Hypothalamus (tissue), 51 donors: Measurements from ENCODE around the gene PICALM.
"Not testable (repeated sequence)": the region's sequence is repeated elsewhere in the genome, so short reads cannot be mapped to it uniquely, and the experiment has no call there.

Experiments
- DNase-seq, 51 donors: peaks; one replicate each; lab custom pipeline; 2025; lab: John Stamatoyannopoulos, UW

Gene PICALM, protein sequence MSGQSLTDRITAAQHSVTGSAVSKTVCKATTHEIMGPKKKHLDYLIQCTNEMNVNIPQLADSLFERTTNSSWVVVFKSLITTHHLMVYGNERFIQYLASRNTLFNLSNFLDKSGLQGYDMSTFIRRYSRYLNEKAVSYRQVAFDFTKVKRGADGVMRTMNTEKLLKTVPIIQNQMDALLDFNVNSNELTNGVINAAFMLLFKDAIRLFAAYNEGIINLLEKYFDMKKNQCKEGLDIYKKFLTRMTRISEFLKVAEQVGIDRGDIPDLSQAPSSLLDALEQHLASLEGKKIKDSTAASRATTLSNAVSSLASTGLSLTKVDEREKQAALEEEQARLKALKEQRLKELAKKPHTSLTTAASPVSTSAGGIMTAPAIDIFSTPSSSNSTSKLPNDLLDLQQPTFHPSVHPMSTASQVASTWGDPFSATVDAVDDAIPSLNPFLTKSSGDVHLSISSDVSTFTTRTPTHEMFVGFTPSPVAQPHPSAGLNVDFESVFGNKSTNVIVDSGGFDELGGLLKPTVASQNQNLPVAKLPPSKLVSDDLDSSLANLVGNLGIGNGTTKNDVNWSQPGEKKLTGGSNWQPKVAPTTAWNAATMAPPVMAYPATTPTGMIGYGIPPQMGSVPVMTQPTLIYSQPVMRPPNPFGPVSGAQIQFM

DNA sequence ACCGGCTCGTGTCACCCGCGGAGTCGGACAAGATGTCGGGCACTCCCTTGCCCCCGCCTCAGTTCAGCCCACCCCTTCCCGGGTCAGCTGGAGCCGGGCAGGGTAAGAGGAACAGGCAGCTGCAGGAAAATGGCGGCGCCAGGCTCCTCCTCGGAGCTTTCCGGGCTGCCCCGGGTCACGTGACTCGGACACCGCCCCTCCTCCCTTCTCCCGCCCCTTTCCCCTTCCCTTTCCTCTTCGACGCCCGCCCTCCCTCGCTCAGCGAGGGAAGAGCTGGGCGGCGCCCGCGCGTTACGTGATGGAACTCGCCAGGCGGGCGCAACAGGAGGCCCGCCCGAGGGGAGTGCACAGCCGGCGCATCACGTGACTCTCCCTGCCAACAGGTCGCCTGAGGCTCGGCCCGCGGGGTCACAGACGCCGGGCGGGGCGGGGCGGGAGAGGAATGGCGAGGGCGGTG, at the start of gene PICALM:
Gene PICALM (minus strand): TSS at position 134 of the 457 bp plus-strand sequence. CDS start 304 bp downstream, outside the sequence.
- DNase-seq, result peak; percentile 88 to 100 (median 97)

DNA sequence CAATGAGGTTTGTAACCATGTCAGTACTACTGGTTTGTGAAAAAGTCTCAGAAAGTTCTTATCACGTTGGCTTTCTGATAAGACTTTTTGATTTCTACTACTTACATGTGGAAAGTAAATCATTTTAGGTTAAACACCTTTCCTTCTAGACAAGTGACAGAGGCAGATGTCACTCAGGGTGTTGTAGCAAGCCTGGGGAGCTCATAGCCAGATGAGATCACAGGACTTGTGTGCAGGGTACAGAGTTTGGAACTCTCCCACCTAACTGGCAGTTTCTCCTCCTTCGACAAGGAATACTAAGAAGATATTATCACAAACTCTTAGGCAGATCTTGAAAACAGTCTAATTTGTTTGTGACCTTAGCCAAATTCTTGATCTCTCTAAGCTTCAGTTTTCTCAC, 49.4 kb upstream of the PICALM start:
- DNase-seq, result no peak

DNA sequence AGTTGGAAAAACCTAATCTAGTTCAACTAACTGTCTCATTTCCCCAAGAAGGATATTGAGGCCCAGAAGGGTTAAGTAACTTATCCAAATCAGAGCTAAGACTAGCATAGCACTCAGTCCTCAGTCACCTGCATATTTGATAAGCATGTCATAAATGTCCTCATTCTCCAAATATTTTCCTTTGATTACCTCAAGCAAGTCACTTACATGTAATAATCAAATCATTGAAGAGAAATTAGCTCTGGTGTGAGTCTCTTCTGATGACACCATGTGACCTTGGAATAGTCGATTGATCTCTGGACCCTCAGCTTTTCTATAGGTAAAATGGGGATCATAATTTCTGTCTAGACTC, 48.8 kb upstream of the PICALM start:
- DNase-seq, result no peak

DNA sequence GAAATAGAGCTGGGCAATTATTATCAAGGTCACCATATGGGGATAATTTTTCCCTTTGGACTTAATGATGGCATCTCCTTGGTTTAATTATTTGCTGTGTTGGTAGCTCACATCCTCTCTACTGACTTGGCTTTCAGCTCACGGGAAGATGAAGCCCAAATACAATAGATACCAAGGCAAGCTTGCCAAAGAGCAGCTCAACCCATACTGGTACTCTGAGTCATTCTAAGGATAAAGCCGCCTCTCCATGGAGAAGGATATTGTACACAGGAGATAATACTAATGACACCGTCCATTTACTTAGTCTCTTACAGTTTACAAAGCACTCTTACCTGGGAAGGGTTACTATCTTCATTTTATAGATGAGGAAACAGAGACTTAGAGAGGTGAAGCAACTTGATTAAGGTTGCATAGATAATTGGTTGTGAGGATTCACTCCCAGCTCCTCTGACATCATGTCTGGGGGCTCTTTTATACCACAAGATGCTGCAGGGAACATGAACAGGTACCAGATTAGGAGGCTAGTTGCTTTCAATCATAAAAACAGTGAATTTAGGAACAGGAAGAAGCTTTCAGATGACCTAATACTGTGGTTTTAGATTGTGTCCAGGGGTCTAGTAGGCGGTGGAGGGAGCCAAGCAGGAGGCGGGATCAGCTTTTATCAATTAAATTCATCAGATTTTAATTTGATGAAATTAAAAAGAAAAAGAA, 48.3 kb upstream of the PICALM start:
- no peak for DNase-seq

DNA sequence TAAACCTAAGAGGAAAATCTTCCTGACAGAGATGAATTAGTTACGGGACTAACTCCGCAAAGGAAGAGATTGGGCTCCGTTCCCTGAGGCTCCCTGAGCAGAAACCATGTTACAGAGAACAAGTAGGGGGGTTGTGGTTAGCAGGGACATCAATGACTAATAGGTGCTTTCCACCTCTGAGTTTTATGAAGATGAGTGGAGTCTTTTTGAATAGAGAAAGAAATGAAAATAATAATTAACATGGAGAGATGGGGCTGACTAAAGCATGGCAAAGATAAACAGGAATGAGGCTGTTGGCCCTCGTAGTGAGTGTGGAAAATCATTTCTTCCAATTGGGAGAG, 47.5 kb upstream of the PICALM start:
- no peak for DNase-seq

DNA sequence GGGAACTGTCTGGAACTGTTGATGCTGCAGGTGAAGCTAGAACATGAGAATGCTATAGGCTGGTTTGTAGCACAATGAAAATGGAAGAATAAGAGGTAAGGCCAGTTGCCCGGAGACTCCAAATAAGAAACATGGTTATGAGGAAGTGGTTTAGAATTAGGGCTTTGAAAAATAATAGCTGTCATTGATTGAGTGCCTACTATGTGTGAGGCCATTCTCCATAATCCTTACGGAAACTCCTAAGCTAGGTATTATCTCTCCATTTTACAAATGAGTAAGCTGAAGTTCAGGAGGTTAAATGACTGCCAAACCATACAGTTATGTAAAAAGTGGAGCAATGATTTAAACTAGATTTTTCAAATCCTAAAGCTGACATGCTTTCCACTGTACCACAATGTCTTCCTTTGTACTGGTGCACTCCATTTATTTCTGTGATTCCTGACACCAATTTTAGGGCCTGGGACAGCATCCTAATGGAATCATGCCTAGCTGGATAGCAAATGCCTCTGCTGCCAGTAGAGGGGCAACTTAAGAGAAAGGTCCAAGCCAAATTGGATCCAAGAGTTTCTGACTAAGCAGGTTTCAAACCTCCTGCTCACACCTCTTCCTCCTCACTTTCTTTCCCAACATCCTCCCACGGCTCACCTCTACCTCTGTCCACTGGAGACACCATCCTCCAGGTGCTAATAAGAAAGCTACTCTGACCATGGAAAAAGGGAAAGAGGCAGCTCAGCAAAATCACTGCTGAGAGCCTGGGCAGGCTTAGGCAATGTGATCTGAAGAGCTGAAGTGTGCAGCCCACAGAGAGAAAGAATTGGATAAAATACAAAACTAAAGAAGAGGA, 46.9 kb upstream of the PICALM start:
- DNase-seq, result no peak

DNA sequence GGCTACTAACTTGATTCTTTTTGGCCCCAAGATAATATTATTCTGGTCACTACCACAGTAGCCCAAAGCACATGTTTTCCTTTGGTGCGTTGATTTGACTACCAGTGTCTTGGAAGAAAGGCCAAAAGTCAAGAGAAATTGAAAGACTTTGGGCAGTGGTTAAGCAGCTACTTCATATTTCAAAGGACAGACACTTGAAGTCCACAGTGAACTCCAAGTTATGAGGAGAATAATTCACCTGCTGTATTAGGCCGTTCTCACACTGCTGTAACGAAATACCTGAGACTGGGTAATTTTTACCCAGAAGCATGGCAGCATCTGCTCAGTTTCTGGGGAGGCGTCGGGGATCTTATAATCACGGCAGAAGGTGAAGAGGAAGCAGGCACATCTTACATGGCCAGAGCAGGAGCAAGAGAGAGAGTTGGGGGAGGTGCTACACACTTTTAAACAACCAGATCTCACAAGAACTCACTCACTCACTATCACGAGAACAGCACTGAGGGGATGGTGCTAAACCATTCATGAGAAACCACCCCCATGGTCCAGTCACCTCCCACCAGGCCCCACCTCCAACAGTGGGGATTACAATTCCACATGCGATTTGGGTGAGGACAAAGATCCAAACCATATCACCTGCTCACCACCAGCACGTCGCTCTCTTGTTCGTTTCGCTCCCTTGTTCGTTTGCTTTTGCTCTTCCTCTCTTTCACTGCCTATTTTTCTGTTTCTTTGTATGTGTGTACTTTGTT, 40.2 kb upstream of the PICALM start:
- no peak for DNase-seq

DNA sequence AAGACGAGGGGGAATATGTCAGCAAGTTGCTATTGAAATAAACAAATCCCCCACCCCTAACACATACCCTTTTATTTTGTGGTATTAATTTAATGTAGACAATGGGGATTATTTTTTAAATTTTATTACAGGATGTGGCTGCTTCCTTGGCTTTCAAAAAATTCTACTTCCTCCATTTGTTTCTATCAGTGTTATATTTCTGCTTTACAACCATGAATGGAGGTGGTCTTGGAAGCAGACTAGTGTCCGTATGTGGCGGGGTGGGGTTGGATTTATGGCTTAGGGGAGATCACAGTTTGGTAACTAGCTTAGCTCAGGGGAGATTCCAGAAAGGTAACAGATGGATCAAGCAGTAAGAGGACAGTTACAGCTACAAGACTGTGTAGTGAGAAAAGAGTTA, 39.3 kb upstream of the PICALM start:
- no peak for DNase-seq

DNA sequence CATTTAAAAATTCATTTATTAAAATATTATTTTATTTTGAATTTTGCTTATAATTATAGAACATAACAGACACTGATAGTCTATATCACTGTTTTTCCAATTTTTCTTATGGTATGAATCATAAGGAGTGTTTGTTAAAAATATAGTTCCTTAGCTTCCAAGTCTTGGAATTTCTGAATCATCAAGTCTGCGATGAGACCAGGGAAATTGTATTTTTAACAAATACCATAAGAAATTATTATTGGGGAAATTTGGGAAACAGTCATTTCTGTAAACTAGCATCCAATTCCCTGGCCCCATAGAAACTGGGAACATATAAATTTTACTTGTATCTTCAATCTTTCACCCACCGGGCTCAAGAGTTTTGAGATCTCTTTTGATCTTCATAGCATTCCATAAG, 38.0 kb upstream of the PICALM start:
- DNase-seq, result no peak

DNA sequence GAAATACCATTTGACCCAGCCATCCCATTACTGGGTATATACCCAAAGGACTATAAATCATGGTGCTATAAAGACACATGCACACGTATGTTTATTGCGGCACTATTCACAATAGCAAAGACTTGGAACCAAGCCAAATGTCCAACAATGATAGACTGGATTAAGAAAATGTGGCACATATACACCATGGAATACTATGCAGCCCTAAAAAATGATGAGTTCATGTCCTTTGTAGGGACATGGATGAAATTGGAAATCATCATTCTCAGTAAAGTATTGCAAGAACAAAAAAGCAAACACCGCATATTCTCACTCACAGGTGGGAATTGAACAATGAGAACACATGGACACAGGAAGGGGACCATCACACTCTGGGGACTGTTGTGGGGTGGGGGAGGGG, 37.1 kb upstream of the PICALM start:
- DNase-seq, result not testable (repeated sequence)

DNA sequence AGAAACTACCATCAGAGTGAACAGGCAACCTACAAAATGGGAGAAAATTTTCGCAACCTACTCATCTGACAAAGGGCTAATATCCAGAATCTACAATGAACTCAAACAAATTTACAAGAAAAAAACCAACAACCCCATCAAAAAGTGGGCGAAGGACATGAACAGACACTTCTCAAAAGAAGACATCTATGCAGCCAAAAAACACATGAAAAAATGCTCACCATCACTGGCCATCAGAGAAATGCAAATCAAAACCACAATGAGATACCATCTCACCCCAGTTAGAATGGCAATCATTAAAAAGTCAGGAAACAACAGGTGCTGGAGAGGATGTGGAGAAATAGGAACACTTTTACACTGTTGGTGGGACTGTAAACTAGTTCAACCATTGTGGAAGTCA, 36.7 kb upstream of the PICALM start:
- not testable (repeated sequence) for DNase-seq

DNA sequence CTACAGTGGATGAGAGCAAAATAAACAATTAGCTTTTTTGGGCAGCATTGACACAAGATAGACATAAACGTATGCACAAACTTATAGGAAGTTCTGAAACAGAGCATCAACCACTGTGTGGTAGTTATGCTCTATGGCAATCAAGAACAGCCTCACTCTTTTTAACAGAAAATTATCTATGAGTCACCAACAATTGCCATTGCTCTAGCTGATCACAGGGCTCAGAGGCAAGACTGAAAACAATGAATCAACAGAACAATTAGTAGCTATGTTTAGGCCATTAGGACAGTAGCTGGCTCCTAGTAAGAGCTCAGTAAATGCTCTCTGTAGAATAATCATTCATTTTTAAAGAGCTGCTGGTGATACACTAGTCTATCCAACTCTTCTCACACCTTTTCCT, 34.9 kb upstream of the PICALM start:
- DNase-seq, result peak in 2 of 51 donors; percentile 32 to 42

DNA sequence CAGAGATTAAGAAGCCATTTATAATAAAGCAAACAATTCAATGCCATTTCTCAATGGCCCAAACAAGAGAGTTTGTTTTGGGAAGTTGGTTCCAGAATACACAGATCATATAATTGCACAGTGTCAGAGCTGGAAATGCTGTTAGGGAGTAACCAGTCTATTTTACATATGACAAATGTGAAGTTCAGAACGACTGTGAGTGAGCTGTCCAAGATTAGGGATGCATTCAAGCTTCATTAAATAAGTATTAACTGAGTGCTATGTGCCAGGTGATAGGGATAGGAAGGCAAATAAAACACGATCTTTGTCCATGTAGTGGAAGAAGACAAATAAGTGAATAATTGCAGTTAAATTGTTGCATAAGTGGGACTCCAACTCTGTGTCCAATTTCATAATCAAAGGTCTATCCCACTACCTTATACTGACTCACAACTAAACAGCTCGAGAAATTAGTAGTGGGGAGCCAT, 33.1 kb upstream of the PICALM start:
- DNase-seq, result no peak

DNA sequence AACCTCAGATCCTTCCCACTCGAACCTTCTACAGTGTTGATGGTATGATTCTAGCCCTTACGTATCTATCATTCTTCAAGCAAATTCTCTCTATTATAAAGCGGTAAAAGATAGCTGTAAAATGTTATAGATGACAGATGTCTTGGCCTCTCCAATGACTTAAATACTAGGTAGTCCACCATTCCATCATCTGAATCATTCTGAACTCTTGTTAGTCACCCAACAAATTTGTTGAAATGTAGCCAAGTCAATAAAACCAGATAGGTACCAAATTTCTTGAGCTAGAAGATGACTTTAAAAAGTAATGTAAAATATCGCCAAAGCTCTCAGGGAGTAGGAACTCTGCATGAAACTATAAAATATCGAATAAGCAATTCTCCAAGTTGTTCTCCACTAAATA, 32.6 kb upstream of the PICALM start:
- DNase-seq, result no peak

DNA sequence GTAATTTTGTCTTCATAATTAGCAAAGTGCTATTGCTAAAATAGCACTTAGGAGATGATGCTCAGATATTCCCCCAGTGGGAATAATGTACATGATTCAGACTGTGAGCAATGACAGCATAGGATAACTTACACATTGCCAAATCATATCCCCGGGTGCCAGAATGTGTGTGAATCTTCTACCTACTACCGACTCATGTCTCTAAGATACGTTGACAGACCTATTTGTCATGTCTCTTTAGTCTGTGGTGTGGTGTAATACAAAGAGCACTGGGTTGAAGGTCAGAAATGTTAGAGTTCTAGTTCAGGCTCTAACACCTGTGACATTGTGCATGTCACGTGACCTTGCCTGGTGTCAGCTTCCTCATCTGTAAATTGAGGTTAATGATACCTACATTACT, 31.0 kb upstream of the PICALM start:
- no peak for DNase-seq

DNA sequence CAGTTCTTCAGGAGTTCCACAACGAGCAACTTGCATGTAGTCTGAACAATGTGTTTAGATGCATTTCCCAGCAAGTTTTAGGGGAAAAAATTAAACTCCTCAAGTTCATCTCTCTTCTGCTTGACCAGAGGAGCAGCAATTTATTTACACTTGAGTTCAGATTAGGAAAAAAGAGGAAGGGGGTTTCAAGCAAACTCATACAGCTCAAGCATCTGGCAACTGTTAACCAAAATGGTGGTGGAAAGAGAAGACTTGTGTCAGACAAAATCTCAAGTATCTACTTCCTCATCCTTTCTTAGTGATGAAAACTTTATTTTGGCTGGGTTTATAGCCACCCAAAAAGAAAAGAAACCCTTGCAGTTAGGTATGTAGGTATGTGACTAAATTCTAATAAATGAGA, 29.1 kb upstream of the PICALM start:
- DNase-seq, result no peak

DNA sequence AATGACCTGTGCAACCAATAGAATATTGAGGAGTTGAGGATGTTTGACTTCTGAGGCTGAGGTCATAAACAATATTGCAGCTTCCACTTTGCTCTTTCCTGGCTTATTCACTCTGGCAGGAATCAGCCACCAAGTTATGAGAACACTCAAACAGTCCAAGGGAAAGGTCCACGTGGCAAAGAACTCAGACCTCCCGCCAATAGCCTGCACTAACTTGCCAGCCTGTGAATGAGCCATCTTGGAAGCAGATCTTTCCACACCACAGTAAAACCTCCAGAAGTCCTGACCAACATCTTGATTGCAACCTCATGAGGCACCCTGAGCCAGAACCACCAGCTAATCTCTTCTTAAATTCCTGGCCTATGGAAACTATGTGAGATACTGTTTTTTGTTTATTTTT, 22.7 kb upstream of the PICALM start:
- peak in 4 of 51 donors; percentile 3 to 22 (median 4) for DNase-seq

DNA sequence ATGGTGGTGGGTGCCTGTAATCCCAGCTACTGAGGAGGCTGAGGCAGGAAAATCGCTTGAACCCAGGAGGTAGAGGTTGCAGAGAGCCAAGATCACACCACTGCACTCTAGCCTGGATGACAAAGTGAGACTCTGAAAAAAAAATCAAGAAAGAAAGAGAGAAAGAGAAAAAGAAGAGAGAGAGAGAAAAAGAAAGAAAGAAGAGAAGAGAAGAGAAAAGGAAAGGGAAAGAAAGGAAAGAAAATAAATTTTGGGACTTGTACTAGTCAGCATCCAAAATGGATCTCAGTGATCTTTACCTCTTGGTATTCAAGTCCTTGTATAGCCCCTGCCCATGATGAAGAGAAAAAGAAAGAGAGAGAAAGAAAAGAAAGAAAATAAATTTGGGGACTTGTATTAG, 22.2 kb upstream of the PICALM start:
- DNase-seq, result no peak

DNA sequence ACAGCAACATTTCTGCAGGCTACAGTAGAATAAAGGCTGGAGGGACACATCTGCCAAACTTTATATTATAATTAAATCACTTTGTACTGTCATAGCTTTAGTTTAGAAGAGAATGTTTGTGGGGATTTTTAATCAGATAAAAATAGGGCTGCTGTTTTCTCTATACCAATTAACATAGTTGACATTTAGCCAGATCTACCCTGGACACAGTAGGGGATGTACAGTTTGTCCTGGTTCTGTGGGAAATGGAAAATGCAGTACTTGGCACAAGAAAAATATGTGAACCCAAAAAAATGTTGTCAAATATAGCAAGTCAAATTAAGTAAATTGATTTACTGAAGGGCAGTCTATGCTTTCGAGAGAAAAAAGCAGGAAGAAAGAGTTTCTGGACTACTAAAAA, 20.8 kb upstream of the PICALM start:
- no peak for DNase-seq

DNA sequence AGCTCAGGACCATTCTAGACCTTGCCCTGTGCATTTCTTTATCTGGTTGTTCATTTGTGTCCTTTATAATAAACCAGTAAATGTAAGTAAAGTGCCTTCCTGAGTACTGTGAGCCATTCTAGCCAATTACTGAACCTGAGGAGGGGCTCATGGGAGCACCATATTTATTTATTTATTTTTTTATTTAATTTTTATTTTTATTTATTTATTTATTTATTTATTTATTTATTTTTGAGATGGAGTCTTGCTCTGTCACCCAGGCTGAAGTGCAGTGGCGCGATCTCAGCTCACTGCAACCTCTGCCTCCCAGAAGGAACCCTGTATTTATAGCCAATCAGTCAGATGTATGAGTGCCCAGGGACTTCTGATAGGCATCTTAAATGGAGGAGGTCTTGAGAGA, 18.8 kb upstream of the PICALM start:
- DNase-seq, result not testable (repeated sequence)
